Measurements from ENCODE around the gene PIGN.
"Not testable (repeated sequence)": the region's sequence is repeated elsewhere in the genome, so short reads cannot be mapped to it uniquely, and the experiment has no call there.

PIGN gene

GRCh38 chr18:62061821-62062478, 124.9 kb downstream of the PIGN start:
- no peak for DNase-seq (ENCODE audit: low spot score)

- no peak for DNase-seq (ENCODE audit: low spot score)
Observed at GRCh38 chr18:62060820-62061219, 126.0 kb downstream of the PIGN start.

- DNase-seq (ENCODE audit: low spot score): no peak
Observed at GRCh38 chr18:62054929-62055498, 131.8 kb downstream of the PIGN start.

- no peak for DNase-seq (ENCODE audit: low spot score)
Observed at GRCh38 chr18:62048279-62048678, 138.6 kb downstream of the PIGN start.

GRCh38 chr18:62045316-62045715, 141.5 kb downstream of the PIGN start:
- DNase-seq (ENCODE audit: low spot score): no peak

- no peak for DNase-seq (ENCODE audit: low spot score)
Observed at GRCh38 chr18:62044490-62045000, 142.3 kb downstream of the PIGN start.

GRCh38 chr18:62037989-62038778, 148.7 kb downstream of the PIGN start:
- peak; percentile 29 for DNase-seq (ENCODE audit: low spot score)

GRCh38 chr18:62037012-62037742, 149.7 kb downstream of the PIGN start:
- no peak for DNase-seq (ENCODE audit: low spot score)

GRCh38 chr18:62034286-62034685, 152.6 kb downstream of the PIGN start:
- DNase-seq (ENCODE audit: low spot score): not testable (repeated sequence)

GRCh38 chr18:62033756-62034155, 153.1 kb downstream of the PIGN start:
- DNase-seq (ENCODE audit: low spot score): no peak

- DNase-seq (ENCODE audit: low spot score): no peak
Observed at GRCh38 chr18:62033207-62033606, 153.6 kb downstream of the PIGN start.

- peak; percentile 14 for DNase-seq (ENCODE audit: low spot score)
Observed at GRCh38 chr18:62030091-62030985, 156.5 kb downstream of the PIGN start.

GRCh38 chr18:62028715-62029114, 158.1 kb downstream of the PIGN start:
- no peak for DNase-seq (ENCODE audit: low spot score)

- no peak for DNase-seq (ENCODE audit: low spot score)
Observed at GRCh38 chr18:62027914-62028520, 158.8 kb downstream of the PIGN start.

- DNase-seq (ENCODE audit: low spot score): peak; percentile 44
Observed at GRCh38 chr18:62026586-62026985, 160.3 kb downstream of the PIGN start.

- no peak for DNase-seq (ENCODE audit: low spot score)
Observed at GRCh38 chr18:62024983-62025382, 161.9 kb downstream of the PIGN start.

GRCh38 chr18:62023536-62023935, 163.3 kb downstream of the PIGN start:
- DNase-seq (ENCODE audit: low spot score): no peak

- DNase-seq (ENCODE audit: low spot score): no peak
Observed at GRCh38 chr18:62018759-62019041, 168.2 kb downstream of the PIGN start.

- peak; percentile 84 for DNase-seq (ENCODE audit: low spot score)
Observed at GRCh38 chr18:62018034-62018758, 168.7 kb downstream of the PIGN start.

- DNase-seq (ENCODE audit: low spot score): no peak
Observed at GRCh38 chr18:62017618-62018017, 169.2 kb downstream of the PIGN start.

Data from AG20443 (cell line).